AML-193 (cell line): ENCODE measurements around the gene HEATR5A.
A peak's percentile ranks its signal among the peaks of the same experiment; 100 is the strongest.
"Not testable (repeated sequence)": the region's sequence is repeated elsewhere in the genome, so short reads cannot be mapped to it uniquely, and the experiment has no call there.

Experiments
- DNase-seq, 2 experiments: peaks; one replicate each; lab custom pipeline; 2025; lab: John Stamatoyannopoulos, UW

The HEATR5A gene

DNA sequence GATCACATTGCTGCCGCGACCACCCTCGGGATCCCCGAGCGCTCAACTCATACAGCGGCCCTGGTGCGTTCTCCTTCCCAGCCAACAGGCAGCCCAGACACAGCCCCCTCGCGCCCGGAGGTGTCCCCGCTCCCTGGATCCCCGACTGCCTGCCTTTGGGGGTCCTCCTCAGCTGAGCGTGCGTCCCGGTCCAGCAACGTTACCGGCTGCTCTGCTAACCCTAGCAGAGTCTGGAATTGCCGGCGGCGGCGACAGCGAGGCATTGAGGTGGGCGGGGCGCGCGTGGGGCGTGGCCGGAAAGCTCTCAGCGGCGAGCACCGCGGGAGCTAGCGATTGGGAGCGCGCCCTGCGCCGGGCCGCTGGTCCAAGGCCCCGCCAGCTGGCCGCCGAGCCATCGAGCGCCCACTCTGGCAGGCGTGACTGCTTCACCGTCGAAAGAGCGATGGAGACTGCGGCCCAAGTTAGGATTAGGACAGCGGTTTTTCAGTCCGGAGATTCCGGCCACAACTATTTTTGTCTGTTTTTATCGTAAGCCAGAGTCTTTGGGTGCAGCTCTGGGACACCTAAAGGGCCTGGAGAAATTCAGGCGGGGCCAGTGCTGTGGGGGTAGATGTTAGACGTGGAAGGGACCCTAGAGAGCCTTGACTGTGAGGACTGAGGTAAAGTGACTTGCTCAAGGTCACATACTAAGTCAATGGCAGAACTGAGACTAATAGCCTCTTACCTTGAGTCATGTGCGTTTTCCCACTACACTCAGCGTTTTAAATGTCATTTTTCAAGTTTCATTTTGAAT, at the start of gene HEATR5A:
TSS of gene HEATR5A (minus strand) at position 232 of the 793 bp plus-strand sequence. CDS start 17,575 bp downstream, outside the sequence.
- DNase-seq: peak; percentile 88 to 92

DNA sequence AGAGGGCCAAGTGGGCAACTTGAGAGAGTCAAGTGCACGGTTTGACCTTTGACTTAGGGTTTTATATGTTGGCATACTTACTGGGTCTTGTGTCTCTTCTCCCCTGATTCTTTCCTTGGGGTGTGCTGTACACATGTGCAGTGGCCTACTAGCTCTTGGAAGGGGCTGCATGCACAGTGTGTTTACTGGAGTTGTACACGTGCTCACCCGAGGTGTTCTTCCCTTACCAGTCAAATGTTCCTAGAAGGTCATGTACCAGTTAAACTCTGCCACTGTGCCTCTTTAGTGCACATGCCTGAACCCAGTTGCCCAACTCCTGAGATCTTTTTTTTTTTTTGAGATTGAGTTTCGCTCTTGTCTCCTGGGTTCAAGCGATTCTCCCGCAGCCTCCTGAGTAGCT, 46.2 kb upstream of the HEATR5A start:
- no peak for DNase-seq

DNA sequence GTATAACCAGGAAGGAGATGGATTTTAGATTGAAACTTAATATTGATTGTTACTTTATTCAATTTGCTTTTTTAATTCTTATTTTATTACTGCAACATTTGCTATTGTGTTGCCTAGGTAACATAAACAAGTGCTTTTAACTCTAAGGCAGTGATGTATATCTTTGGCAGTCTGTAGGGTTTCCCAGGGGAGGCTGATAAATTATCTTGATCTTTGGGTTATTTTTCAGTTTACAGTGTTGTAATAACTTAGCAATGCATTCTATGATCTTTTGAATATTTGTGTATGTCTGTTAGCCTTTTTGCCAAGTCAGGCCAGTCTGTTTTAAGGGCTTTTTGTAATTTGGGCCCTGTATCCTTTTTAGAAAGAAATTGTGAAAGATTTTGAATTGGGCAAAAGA, 44.8 kb upstream of the HEATR5A start:
- DNase-seq: no peak

DNA sequence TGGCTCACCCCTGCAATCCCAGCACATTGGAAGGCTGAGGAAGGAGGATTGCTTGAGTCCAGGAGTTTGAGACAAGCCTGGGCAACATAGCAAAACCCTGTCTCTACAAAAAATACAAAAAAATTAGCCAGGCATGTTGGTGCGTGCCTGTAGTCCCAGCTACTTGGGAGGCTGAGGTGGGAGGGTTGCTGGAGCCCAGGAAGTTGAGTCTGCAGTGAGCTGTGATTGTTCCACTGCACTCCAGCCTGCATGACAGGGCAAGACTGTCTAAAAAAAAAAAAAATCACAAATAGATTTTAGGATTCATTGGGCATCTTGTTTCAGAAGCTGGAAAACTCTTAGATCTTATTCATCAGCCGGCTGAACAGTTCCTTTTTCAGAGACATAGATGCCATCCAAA, 42.1 kb upstream of the HEATR5A start:
- DNase-seq: not testable (repeated sequence)

DNA sequence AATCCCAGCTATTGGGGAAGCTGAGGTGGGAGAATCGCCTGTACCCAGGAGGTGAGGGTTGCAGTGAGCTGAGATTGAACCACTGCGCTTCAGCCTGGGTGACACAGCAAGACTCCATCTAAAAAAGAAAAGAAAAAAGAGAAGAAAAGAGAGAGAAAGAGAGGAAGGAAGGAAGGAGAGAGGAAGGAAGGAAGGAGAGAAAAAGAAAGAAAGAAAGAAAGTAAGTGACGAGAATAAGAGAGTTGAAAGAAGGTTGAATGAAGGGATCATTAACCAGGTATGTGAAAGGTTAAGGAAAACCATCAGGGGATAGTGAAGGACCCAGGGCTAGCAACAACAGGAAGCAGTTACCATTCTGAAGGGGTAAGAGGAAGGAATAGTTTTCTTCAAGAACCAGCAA, 41.2 kb upstream of the HEATR5A start:
- DNase-seq: no peak

DNA sequence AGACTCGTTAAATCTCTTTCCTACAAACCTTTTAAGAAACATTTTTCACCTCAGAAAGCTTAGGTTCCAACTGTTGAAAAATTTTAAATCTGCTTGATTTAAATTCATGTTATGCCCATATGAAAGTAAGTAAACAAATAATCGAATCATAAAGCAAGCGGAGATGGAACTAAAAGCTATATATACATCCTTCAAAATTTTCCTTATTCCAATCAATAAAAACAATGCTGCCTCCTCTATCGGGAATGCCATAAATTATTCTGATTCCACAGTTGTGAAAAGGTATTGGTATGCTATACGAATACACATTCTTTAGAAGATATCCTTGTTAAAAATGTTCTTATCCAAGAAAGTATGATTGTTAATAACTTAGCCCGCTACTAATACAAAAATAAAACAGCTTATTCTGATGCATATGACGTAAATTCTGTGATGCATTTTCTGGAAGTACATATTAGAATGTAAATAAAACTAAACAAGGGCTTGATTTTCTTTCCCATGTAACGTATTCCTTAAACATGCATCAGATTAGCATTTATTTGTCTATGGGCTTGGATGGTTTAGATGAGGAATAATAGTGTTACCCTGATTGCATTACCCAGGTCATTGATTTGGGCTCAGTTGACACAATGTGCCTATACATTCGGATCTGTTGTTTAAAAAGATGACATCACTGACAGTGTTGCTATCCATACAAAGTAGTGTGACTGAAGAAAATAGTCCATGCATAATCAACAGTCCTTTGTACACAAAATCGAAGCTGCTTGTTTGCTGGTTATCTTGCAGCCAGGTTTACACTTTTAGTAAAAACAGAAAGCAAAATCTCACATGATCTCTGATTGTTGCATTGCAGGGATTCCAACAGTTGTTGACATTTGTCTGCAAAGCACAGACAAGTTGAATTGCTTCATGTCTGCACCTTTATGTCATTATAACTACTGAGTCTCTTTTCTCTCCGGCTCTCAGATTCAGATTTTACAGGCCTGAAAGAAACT, 37.6 kb upstream of the HEATR5A start:
- DNase-seq: no peak

DNA sequence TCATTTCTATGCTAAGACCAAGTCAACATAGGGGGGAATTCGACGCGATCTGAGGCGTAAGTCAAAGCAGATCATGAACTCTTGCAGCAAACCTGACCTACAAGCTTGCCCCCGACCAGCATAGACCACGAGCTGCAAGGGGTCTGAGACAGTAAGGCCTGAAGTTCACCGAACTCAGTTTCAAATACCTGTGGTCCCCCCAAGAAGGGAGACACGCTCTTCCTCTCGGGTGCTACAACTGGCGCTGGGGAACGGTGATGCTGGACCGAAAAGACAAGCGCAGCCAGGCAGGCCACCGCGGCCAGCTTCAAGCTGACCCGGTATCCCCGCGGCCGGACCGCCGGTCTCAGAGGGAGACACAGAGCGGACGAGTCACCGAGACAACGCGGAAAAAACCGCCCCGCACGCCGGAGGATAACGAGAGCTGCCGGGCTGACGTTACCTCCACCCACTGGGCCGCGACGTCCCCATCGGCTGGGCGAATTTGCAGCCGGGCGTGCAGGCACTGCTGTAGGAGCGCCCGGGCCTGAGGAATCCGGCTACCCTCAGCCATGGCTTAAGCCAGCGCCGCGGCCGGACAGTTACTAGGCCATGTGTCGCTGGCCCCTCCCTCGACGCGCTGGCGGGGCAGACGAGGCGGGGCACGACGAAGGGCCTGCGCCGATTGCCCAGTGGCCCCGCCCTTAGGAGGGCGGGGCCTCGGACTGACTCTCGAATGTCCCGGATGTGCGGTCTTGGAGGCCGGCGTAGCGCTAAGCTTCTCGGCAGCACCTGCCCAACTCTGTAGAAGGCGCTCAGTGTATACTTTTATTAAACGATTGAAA, 36.7 kb upstream of the HEATR5A start, which contains the start of gene DTD2:
TSS of gene DTD2 (minus strand) at position 666 of the 824 bp plus-strand sequence. CDS start at position 553, 113 bp downstream.
- DNase-seq: peak; percentile 90 to 93

DNA sequence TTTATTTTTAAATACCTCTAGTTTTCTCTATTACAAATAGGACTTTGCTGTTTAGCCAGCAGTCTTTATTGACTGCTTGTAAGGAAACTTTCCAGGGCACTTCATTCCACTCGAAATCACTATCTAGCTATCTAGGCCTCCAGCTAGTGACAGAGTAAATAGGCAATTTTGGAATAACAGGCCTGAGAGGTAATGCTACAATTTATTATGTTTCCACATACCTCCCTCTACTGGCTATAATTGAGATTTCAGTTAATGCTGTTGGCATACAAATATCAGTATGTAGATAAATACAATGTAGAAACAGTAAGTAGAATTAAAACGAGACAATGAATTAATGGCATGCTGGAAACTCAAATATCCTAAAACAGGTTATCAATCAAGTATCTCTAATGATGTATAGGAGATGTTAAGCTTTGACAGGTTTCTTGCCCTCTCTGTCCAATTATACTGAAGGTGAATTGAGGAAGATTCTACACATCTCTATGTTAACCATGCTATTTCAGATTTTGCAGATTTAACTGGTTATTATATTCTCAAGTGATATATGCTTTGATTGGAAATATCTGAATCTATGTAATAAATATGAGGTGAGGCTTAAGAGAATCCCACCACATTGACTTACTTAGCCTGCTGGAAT, 29.7 kb upstream of the HEATR5A start:
- DNase-seq: peak; percentile 56 to 71

DNA sequence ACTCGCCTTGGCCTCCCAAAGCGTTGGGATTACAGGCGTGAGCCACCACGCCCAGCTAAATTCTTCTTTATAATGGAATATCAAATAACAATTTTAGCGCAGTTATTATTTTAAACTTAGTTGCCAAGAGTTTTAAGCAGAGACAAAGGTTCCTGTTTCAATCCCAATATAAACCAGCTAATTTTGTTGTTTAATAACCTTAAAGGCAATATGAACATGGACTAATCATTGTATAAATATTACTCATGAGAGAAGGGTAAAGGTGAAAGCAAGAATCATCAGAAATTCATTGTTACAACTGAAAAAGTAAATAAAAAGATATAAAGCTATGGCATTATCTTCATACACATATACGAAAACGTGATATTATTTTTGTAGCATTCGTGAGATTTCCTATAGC, 28.8 kb upstream of the HEATR5A start:
- DNase-seq: no peak

DNA sequence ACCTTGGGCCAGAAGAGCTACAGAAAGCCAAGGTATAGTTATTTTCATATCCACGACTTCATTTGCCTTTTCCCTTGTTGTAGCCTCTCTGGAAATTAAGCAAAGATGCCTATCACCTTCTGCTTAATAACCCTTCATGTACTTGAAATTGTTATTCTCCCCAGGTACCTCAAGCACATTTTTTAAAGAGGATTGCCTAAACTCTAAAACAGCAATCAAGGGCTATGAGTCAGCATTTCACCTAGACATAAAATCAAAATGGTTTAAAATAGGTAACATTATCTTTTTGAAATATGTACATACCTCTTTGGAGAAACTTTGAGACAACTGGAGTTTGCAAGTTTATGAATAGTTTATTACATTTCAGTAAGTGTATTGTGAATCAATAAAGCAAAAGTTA, 25.4 kb upstream of the HEATR5A start:
- no peak for DNase-seq

DNA sequence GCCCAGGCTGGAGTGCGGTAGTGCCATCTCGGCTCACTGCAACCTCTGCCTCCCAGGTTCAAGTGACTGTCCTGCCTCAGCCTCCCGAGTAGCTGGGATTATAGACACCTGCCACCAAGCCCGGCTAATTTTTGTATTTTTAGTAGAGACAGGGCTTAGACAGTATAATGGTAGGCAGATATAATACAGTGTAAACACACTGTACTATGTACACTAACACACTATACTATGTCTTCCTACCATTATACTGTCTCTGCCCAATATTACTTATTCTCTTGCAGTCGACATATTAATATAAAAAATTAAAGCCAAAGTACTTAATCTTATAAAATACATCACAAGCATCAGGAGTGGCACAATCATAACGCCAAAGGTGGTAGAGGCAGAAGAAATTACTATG, 21.9 kb upstream of the HEATR5A start:
- no peak for DNase-seq

DNA sequence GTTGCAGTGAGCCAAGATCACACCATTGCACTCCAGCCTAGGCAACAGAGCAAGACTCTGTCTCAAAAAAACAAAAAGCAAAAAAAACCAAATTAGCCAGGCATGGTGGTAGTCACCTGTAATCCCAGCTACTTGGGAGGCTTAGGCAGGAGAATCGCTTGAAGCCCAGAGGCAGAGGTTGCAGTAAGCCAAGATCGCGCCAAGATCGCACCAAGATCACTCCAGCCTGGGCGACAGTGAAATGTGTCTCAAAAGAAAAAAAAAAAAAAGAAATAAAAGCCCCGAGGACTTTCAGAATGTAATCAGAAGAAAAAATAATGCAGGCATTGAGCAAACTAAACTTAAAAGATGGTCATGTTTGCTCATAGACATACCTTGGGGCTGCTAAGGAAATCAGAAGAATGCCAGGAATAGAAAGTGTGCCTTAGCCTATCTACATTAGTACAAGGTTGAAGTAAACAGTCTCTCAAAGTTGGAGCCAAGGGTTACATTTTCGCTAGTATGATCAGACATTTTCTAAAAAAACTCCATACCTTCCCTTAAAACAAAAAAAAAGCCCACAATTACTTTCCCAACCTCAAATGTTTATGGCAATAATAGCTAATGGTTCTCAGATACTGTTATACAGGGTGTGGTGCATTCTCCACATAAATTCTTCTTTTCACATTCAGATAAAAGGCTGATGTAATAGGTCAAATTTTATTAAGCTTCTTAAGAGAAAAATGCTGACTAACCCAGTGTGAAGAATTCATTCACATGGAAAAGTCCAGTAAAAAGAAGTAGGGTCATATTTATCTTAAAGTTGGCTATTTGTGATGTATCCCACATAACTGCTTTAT, 21.1 kb upstream of the HEATR5A start:
- DNase-seq: no peak

DNA sequence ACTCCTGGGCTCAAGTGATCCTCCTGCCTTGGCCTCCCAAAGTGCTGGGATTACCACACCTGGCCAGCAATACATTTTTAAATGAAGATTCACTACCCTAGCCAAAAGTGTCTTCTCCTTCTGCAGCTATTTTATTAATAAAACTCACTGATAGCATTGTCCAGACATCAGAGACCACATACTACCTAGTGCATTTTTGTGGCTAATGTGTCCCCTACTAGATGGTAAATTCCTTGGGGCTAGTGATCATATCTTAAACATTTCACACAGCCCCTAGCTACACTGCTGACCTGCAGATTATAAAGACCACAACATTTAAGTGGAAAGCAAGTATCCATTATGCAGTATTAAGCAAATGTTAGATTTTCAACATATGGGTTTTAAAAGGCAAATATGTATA, 19.9 kb upstream of the HEATR5A start:
- DNase-seq: no peak

DNA sequence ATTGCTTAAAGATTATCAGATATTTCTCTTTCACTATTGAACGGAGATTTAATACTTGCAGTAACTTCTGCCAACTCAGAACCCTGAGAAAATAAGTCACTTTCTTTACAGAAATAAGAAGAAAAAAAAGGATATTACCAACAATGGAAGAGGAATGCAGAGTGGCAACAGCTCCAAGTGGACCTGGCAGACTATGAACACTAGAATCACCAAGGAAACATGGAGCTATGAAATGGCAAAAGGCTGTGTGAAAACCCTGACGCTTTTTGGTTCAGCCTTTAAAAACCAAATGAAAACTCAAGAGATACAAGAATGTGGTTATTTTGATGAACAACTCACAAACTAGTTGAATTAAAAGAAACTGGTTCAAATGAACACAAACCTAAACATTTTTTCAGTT, 19.2 kb upstream of the HEATR5A start:
- no peak for DNase-seq

DNA sequence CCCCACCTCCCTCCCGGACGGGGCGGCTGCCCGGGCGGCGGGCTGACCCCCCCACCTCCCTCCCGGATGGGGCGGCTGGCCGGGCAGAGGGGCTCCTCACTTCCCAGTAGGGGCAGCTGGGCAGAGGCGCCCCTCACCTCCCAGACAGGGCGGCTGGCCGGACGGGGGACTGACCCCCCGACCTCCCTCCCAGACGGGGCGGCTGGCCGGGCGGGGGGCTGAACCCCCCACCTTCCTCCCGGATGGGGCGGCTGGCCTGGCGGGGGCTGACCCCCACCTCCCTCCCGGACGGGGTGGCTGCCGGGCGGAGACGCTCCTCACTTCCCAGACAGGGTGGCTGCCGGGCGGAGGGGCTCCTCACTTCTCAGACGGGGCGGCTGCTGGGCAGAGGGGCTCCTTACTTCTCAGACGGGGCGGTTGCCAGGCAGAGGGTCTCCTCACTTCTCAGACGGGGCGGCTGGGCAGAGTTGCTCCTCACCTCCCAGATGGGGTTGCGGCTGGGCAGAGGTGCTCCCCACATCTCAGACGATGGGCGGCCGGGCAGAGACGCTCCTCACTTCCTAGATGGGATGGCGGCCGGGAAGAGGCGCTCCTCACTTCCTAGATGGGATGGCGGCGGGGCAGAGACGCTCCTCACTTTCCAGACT, 16.8 kb upstream of the HEATR5A start:
- DNase-seq: not testable (repeated sequence)

DNA sequence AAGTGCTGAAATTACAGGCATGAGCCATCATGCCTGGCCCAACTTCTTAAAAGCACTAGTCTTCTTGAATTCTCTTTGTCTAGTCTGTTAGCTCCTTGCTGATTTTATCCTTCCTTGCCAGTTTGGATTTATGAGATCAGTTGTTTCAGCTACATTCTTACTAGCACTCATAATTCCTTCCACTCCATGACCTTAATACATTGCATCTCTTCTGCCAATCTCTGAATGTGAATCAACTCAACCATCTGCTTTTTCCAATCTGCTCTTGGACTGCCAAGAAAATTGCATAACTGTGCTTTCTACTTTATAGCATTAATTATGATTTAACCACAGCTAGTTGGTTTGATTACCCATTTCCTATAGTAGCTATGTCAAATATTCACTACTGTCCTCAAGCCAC, 14.9 kb upstream of the HEATR5A start:
- no peak for DNase-seq

DNA sequence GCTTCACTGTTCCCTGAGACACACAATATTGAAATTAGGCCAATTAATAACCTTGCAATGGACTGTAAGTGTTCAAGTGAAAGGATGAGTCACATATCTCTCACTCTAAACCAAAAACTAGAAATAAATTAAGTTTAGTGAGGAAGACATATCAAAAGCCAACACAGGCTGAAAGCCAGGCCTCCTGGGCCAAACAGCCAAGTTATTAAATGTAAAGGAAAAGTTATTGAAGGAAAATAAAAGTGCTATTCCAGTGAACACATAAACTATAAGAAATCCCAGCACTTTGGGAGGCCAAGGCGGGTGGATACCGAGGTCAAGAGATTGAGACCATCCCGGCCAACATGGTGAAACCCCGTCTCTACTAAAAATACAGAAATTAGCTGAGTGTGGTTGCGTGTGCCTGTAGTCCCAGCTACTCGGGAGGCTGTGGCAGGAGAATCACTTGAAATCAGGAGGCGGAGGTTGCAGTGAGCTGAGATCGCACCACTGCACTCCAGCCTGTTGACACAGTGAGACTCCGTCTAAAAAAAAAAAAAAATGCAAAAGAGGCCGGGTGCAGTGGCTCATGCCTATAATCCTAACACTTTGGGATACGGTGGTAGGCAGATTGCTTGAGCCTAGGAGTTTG, 10.4 kb upstream of the HEATR5A start:
- no peak for DNase-seq

DNA sequence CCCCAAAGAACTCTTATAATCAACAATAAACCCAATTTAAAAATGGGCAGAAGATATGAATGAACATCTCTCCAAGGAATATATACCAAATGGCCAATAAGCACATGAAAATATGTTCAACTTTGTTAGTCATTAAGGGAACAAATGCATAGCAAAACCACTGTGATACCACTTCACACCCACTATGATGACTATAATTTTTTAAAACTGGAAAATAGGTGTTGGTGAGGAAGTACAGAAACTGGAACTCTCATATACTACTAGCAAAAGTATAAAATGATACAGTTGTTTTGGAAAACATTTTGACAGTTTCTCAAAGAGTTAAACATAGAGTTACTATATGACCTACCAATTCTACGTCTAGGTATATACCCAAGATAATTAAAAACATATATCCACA, 9.4 kb upstream of the HEATR5A start:
- no peak for DNase-seq

DNA sequence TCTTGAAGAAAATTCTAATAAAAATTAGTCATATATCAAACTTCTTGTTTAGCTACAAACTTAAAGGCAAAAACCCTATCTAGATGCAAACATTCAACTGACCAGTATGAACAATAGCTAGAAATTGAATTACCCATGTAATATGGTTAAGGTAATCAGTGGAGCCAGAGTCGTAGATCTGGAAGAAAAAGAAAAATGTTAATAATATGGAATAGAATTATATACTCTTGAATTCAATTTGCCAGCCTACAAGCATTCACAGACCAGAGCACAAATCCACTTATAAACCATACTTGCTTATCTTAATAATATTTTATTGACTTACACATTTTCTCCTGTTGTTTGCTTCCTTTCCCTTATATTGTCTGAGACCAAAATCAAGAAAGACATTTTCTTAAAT, 7.7 kb upstream of the HEATR5A start:
- no peak for DNase-seq
